Upper lobe of left lung (tissue), 6 donors: ENCODE data around the gene AP3D1. TPM values are rescaled to one million over a fixed set of nuclear protein-coding genes. Genes with fewer than 3 reads are reported as not detected.
"Not testable (repeated sequence)": the region's sequence is repeated elsewhere in the genome, so short reads cannot be mapped to it uniquely, and the experiment has no call there.

Experiments used
- ATAC-seq, 2 donors: fragments of 200-7000 bp; cut with Tn5 transposase; one replicate each; pipeline ENCODE4 v1.9.1; 2022; ENCODE audit warnings: mild to moderate bottlenecking in 2 of 2, moderate library complexity in 2 of 2; ENCODE audit not compliant: low FRiP score in 2 of 2
- DNase-seq, 2 donors: peaks; one replicate each; pipeline ENCODE4 v3.0.0-alpha.2; 2019 to 2020
- H3K27ac ChIP-seq, 4 donors: fragments of 200-600 bp; sonication (generic); one replicate each; pipeline ENCODE4 v1.5.1; 2016 to 2019
- H3K27me3 ChIP-seq, 4 donors: fragments of 200-600 bp; sonication (generic); one replicate each; pipeline ENCODE4 v1.5.1; 2017 to 2019
- H3K36me3 ChIP-seq, 4 donors: fragments of 200-600 bp; sonication (generic); one replicate each; pipeline ENCODE4 v1.5.1; 2016 to 2019
- H3K4me1 ChIP-seq, 4 donors: fragments of 200-600 bp; sonication (generic); one replicate each; pipeline ENCODE4 v1.5.1; 2018 to 2019
- H3K4me3 ChIP-seq, 4 donors: fragments of 200-600 bp; sonication (generic); one replicate each; pipeline ENCODE4 v1.5.1; 2017 to 2019; ENCODE audit warnings: mild to moderate bottlenecking in 2 of 4, moderate library complexity in 1 of 4
- H3K9me3 ChIP-seq, 4 donors: fragments of 200-600 bp; sonication (generic); one replicate each; pipeline ENCODE4 v1.5.1; 2018 to 2019
- EP300 ChIP-seq, 4 donors: sonication (generic); formaldehyde crosslinking; IDR thresholded peaks; one replicate each; pipeline ENCODE4 v1.5.1; 2017; ENCODE audit warnings: antibody characterized with exemption in 4 of 4, control low read depth in 2 of 4
- POLR2A ChIP-seq, 4 donors: fragments of 450-650 bp; IDR thresholded peaks; one replicate each; pipeline ENCODE4 v1.5.1; 2016 to 2017; ENCODE audit warnings: antibody characterized with exemption in 4 of 4, mild to moderate bottlenecking in 2 of 4
- POLR2AphosphoS5 ChIP-seq, 2 donors: sonication (generic); formaldehyde crosslinking; IDR thresholded peaks; one replicate each; pipeline ENCODE4 v1.5.1; 2017; ENCODE audit warnings: antibody characterized with exemption in 2 of 2
- whole genome bisulfite sequencing, 2 donors: methylation state at CpG; one replicate each; pipeline ENCODE4 v1.1.5; 2017 to 2018; 5-methylcytosine and 5-hydroxymethylcytosine counted together
- total RNA-seq, 6 donors: library from RNA; depleted of rRNA in 4 of 6; stranded (reverse); fragments of >200 nt in 4 of 6; gene quantifications; one replicate each; pipeline versions ENCODE4 v1.1.0 to v1.2.1, GENCODE V29; 2016 to 2021
- TF ChIP-seq, protein P1 (sequence below), 6 experiments: fragments of 450-650 bp in 4 of 6; fragments of 200-600 bp in 2 of 6; sonication (generic) in 2 of 6; IDR thresholded peaks; one replicate each; pipeline ENCODE4 v1.5.1; 2016 to 2019; ENCODE audit warnings: antibody characterized with exemption in 6 of 6
- donor health status: DM: no; HTN: no; CAD: no; lungs with moderate emphysema.
- donor health status: DM: no; HTN: yes; CAD: no; lungs with severe emphysema.

The AP3D1 gene
- total RNA-seq, 6 donors from 2014 or later, result 73.5 to 180 (median 115) TPM

DNA sequence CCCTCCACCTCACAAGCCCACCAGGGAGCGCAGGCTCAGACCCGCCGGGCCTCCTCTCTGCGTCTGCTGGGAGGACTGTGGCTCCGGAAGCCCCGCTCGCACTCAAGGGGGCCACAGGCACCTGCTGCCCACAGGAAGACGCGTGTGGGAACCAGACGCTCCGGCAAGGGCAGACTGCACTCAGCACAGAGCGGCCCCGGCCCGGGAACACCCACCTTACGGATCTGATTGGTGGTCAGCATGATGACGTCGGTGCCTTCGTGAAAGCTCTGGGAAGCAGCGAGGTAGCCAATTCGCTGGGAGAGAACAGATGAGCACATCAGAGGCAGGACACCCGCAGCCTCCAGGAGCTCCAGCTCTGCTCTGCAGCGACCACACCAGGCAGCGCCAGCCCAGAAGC lies 14.6 kb downstream of the AP3D1 start:
- 95 to 100% methylated on average over 2 to 23 of the region's 23 CpGs for WGBS, 2 donors
- peaks cover 8 to 86% (median 64%) of the 10 kb centered on the region in 4 donors for H3K36me3 ChIP-seq
- no peaks in the 10 kb centered on the region for H3K9me3 ChIP-seq
- DNase-seq (peak in 1 of 2 donors; percentile 81), ATAC-seq (peak in 1 of 2 donors; percentile 11)
- no peaks in the 10 kb centered on the region for H3K27me3 ChIP-seq
- no peaks in the 10 kb centered on the region for H3K4me1 ChIP-seq
- no peak overlapping the region for H3K4me3 ChIP-seq
- TF ChIP-seq POLR2A (IDR thresholded peaks at IDR 0.05) (no peak), EP300 (IDR thresholded peaks at IDR 0.05) (no peak), POLR2AphosphoS5 (IDR thresholded peaks at IDR 0.05) (no peak)
- TF ChIP-seq, protein P1, sequence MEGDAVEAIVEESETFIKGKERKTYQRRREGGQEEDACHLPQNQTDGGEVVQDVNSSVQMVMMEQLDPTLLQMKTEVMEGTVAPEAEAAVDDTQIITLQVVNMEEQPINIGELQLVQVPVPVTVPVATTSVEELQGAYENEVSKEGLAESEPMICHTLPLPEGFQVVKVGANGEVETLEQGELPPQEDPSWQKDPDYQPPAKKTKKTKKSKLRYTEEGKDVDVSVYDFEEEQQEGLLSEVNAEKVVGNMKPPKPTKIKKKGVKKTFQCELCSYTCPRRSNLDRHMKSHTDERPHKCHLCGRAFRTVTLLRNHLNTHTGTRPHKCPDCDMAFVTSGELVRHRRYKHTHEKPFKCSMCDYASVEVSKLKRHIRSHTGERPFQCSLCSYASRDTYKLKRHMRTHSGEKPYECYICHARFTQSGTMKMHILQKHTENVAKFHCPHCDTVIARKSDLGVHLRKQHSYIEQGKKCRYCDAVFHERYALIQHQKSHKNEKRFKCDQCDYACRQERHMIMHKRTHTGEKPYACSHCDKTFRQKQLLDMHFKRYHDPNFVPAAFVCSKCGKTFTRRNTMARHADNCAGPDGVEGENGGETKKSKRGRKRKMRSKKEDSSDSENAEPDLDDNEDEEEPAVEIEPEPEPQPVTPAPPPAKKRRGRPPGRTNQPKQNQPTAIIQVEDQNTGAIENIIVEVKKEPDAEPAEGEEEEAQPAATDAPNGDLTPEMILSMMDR (IDR thresholded peaks at IDR 0.05), result no peak
- H3K27ac ChIP-seq, result no peak overlapping the region

DNA sequence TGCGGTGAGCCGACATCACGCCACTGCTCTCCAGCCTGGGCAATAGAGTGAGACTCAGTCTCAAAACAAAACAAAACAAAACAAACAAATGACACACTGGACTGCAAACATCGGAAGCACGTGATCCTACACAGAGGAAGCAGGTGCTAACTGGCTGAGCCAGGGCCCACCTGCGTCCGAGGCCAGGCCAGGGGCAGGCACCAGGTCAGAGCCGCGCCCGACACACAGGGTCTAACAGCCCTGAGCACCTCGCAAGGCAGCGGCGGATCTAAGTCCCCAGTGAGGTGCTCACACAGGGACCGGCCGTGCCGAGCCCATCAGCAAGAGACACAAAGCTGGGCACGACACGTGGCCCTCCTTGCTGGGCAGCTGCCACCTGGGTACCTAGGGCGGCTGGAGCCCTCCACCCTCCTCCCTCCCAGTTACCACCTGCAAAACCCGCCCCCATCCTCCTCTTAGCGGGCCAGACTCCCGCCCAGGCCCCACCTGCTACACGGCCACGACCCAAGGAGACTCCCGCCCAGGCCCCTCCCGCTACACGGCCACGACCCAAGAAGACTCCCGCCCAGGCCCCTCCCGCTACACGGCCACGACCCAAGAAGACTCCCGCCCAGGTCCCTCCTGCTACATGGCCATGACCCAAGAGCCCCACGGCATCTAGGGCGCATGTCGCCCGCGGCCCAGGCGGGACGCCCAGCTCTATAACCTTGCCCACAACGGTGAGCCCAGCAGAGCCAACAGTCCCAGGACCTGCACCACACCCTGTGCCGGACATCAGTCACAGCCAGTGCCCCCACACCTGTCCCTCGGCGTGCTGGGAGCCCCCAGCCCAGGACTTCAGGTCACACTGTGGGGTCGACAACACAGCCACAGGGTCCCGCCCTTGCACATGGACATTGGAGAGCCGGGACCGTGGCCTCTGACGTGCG lies 15.6 kb downstream of the AP3D1 start:
- Histone ChIP-seq H3K4me3 (no peak overlapping the region), H3K9me3 (no peaks in the 10 kb centered on the region), H3K27ac (no peak overlapping the region), H3K27me3 (no peaks in the 10 kb centered on the region), H3K4me1 (no peaks in the 10 kb centered on the region), H3K36me3 (peaks cover 8 to 96% (median 71%) of the 10 kb centered on the region in 4 donors)
- 93 to 94% methylated on average over 18 to 37 of the region's 50 CpGs for WGBS, 2 donors
- ATAC-seq, result peak in 1 of 2 donors; percentile 25
- no peak for TF ChIP-seq POLR2AphosphoS5 (IDR thresholded peaks at IDR 0.05)
- no peak for TF ChIP-seq EP300 (IDR thresholded peaks at IDR 0.05)
- TF ChIP-seq POLR2A (IDR thresholded peaks at IDR 0.05), result no peak
- TF ChIP-seq, protein P1 (IDR thresholded peaks at IDR 0.05), result no peak
- peak in 1 of 2 donors; percentile 77 for DNase-seq

DNA sequence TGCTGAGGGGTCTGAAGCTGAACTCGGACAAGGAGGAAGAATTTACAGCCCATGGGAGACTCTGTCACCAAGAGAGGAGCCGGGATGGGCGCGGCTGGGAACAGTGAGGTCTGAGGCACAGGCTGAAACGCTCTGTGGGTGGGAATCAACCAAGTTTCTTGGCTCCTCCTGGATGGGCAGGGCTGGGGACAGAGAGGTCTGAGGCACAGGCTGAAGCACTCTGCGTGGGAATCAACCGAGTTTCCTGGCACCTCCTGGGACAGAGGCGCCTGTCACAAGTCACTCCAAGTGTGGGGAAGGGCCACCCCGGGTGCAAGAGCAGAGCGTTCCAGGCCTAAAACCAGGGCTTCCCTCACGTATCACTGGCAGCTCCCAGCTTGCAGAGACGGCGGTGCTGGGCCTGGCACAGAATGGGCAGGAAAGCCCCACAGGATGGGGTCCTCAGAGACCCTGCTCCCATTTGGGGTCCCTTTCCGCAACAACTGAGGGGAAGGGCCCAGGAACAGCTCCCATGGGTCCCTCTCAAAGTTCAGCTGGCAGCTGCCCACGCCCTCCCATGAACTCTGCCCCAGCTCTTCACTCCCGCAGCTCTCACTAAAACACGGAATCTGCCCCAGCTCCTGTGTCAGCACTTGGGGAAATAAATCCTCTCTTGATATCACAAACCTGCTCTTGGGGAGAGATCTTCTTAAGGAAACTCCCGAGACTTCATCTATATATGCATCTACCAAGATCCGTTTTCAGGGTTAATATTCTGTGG lies 18.5 kb downstream of the AP3D1 start:
- Histone ChIP-seq H3K4me1 (no peaks in the 10 kb centered on the region), H3K27ac (no peak overlapping the region), H3K4me3 (no peak overlapping the region), H3K9me3 (no peaks in the 10 kb centered on the region), H3K27me3 (no peaks in the 10 kb centered on the region), H3K36me3 (peaks cover 13 to 92% (median 72%) of the 10 kb centered on the region in 4 donors)
- DNase-seq, result no peak
- TF ChIP-seq POLR2AphosphoS5 (IDR thresholded peaks at IDR 0.05) (no peak), POLR2A (IDR thresholded peaks at IDR 0.05) (no peak), EP300 (IDR thresholded peaks at IDR 0.05) (no peak)
- TF ChIP-seq, protein P1 (IDR thresholded peaks at IDR 0.05), result no peak
- peak in 1 of 2 donors; percentile 54 for ATAC-seq
- WGBS, 2 donors, result 87 to 91% methylated on average over 13 to 19 of the region's 19 CpGs

DNA sequence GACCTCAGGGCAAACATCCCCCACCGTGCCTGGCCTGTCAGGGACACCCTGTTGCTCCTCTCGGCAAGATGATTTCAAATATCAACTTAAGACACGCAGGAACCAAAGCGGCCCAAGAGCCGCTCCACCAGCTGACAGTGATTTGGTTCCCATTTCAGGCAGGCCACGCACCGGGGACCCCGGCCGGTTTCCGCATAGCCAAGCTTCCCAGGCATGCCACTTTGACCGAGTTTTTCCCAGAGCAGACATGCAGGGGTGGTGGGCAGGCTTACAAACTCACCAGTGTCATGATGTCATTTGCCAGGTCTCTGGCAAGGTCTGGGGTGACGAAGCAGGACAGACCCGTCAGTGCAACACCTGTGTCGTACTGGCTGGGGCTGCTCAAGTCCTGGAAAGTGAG lies 19.2 kb downstream of the AP3D1 start:
- ATAC-seq, result no peak
- no peaks in the 10 kb centered on the region for H3K4me1 ChIP-seq
- no peaks in the 10 kb centered on the region for H3K27me3 ChIP-seq
- 94 to 97% methylated on average over 8 to 14 of the region's 14 CpGs for WGBS, 2 donors
- TF ChIP-seq, protein P1 (IDR thresholded peaks at IDR 0.05), result no peak
- TF ChIP-seq EP300 (IDR thresholded peaks at IDR 0.05) (no peak), POLR2AphosphoS5 (IDR thresholded peaks at IDR 0.05) (no peak), POLR2A (IDR thresholded peaks at IDR 0.05) (no peak)
- H3K4me3 ChIP-seq, result no peak overlapping the region
- DNase-seq, result peak in 1 of 2 donors; percentile 61
- no peak overlapping the region for H3K27ac ChIP-seq
- H3K36me3 ChIP-seq, result peaks cover 13 to 92% (median 72%) of the 10 kb centered on the region in 4 donors
- no peaks in the 10 kb centered on the region for H3K9me3 ChIP-seq

- H3K36me3 ChIP-seq, result peaks cover 17 to 92% (median 70%) of the 10 kb centered on the region in 4 donors
- not testable (repeated sequence) for H3K27me3 ChIP-seq, H3K9me3 ChIP-seq, H3K27ac ChIP-seq, ATAC-seq, H3K4me1 ChIP-seq, H3K4me3 ChIP-seq
- 88 to 100% methylated on average over 3 to 28 of the region's 67 CpGs for WGBS, 2 donors
- peak in 1 of 2 donors; percentile 66 for DNase-seq
Observed at GRCh38 chr19:2131012-2131975, 20.1 kb downstream of the AP3D1 start.
